ENCODE measurements around the gene ST6GALNAC4.

Gene ST6GALNAC4

DNA sequence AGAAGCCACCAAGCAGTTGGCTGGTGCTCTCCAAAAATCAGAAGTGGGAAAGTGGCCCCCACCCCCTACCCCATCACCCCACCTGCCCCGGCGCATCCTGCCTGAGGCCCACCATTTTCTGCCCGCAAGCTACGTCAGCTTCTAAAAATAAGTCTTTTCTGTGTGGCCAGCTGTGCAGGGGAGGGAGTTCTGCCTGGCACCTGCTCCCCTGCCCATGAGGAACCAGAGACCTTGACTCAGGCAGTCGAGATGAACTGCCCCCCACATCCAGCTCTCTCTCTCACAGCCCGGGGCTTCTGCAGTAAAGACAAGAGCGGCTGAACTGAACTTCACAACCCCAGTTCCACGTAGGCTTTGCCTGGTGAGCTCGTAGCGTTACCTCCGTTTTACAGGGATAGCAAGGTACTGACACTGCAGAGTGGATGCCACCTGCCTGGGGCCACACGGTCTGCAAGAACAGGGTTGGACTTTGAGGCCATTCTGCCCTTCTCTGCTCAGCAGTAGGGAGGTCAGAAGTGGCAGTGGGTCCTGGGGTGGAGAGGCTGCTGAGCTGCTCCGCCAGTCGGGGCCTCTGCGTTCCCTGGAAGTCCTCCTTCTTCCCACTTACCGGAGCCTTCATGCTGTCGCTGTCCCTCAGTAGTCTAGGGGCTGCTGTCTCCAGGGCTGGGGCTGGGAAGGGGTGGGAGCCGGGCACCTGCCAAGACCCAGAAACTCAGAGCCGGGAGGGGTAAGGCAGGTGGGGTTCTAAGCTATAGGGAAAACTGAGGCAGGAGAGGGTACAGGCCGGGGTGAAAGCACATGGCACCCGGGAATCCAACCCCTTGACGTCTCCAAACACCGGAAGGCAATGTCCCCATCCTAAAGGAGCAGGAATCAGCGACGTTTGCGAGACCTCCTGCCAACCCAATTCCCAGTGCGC lies 781 bp downstream of the ST6GALNAC4 start:
- DNase-seq (ENCODE audit: low read depth in 1 of 2, low spot score in 1 of 2) = no peak

DNA sequence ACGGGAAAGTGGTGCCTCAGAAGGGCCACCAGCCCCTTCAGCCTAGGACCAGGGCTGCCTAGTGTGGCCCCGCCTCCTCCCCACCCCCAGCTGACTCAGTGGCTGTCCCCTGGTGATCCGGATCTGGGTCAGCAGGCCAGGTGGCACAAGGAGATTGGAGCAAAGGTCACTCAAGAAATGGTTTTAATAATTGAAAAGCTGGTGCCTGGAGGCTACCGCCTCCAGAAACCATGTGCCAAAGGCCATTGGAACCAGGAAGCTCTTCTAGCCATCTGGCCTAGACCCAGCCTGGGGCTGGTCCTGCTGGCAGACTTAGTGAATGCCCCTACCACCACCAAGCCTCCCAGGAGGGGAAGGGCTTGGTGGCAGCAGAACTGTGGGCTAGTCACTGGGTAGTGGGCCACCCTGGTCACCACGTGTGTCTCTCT lies 1.5 kb downstream of the ST6GALNAC4 start:
- no peak for DNase-seq (ENCODE audit: low read depth in 1 of 2, low spot score in 1 of 2)

DNA sequence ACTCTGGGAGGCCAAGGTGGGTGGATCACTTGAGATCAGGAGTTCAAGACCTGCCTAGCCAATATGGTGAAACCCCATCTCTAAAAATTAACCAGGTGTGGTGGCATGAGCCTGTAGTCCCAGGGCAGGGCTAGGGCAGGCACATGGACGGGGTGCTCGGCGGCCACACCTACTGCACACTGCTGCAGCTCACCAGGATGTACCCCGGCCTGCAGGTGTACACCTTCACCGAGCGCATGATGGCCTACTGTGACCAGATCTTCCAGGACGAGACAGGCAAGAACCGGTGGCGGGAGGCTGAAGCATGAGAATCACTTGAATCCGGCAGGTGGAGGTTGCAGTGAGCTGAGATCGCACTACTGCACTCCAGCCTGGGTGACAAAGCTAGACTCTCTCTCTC lies 3.2 kb downstream of the ST6GALNAC4 start:
- DNase-seq (ENCODE audit: low read depth in 1 of 2, low spot score in 1 of 2) = no peak

DNA sequence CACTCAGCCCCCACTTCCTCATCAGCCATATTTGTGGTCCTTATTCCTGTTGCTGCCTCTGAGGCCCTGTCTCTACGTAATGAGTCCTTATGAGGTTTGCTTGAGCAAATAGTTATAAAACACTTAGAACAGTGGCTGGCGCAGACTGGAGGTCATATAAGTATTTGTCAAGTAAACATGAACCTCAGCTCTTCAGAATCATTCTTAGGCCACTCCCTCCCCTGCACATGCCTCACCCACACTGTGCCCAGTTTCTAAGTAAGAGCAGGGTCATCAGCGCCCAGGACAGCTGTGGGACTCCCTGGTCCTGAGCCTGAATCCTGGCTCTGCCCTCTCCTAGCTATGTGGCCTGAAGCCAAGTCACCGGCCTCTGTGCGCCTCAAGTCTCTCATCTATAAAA lies 4.0 kb downstream of the ST6GALNAC4 start:
- DNase-seq (ENCODE audit: low read depth in 1 of 2, low spot score in 1 of 2) = no peak

DNA sequence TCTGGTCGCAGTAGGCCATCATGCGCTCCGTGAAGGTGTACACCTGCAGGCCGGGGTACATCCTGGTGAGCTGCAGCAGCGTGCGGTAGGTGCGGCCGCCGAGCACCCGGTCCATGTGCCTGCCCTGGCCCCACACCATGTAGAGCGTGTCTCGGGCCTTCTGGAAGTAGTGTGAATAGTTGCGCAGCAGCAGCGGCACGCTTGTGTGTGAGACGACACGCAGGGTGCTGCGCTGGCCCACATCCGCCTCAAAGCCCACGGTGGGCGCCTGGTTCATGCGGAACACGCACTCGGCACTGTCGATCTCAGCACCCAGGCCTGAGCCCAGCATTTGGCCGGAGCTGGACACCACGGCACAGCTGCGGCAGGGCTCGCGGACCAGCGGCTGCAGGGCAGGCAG lies 4.5 kb downstream of the ST6GALNAC4 start:
- no peak for DNase-seq (ENCODE audit: low read depth in 1 of 2, low spot score in 1 of 2)

DNA sequence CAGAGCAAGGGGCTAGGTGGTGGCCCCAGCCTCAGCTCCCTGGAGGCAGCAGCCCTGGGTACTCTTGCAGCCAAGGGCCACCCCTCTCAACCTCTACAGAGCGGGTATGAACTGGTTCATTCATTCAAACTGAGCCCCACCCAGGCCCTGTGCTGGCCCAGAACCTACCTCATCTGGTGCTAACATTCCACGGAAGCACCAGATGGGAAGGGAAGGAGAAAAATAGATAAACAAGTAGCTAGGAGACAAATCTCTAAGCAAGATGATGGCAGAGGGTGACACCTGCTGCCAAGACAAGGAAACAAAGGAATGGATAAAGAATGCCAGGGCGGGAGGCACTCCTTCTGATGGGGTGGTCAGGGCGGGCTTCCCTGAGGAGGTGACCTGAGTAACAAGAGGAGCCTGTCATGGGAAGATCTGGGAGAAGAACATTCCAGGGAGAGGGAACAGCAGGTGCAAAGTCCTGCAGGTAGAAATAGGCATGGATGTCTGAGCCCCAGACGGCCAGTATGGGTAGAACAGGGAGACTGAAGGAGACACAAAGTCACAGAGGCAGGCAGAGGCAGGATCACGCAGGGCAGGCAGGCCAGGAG lies 6.1 kb downstream of the ST6GALNAC4 start:
- DNase-seq (ENCODE audit: low read depth in 1 of 2, low spot score in 1 of 2) = no peak

DNA sequence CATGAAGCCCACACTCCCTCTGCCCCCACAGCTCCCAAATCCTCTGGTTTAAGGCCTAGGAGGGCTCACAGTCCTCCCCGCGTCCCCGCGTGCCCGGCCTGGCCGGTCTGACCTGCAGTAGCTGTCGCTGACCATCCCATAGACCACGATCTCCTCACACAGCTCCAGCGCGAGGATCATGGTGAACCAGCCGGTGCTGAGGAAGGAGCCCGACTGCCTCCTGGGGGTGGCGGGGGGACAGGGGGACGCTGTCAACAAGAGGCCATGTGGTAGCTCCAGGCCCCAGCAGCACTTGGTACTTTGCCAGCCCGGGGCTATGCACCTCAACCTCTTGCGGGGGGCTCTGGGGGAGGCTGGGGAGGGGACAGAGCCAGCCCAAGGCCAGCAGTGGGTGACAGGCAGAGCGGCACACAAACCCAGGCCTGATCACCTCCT lies 7.0 kb downstream of the ST6GALNAC4 start:
- no peak for DNase-seq (ENCODE audit: low read depth in 1 of 2, low spot score in 1 of 2)

DNA sequence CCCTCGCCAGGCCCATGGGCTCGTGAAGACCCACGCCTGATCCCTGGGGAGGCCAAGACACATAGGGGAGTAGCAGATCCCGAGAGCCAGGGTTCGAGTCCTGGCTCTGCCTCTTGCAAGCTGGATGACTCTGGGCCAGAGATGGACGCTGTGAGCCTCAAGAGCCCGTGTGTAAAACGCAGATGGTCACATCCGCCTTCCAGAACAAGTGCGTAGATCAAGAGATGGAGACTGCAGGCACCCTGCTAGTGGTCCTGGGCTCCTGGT lies 8.2 kb downstream of the ST6GALNAC4 start:
- DNase-seq (ENCODE audit: low read depth in 1 of 2, low spot score in 1 of 2) = no peak

DNA sequence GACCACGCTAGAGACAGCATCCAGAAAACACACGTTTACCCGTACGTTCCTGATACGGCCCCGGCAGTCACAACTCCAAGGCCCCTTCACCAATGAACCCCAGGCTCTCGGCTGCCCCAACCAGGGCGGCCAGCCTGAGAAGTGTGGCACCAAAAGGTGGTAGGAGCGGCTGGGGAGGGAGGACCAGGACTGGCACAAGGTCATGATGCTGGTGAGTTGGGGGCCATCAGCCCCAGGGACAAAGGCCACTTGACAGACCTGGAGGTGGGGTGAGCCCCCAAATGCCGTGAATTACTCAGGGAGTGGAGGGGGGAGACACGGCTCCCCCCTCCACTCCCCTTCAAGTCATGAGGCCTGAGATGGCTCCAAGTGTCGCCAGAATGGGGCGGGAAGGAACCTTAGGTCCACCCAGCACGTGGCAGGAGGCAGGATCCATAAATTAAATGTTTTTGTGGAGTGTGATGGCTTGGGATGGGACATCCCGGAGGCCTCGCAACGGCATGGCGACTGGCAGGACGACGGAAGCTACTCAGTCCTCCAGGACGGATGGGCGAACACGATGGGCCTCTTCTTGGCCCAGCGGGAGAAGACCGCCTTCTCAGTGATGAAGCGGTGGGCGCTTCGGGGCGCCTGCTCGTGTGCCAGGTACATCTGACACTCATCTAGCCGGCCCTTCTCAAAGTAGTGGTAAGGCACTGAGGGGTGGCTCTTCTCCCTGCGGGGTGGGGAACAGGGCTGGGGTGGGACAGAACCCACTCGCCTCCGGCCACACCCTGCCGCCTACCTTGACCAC lies 8.8 kb downstream of the ST6GALNAC4 start:
- DNase-seq (ENCODE audit: low read depth in 1 of 2, low spot score in 1 of 2) = no peak

DNA sequence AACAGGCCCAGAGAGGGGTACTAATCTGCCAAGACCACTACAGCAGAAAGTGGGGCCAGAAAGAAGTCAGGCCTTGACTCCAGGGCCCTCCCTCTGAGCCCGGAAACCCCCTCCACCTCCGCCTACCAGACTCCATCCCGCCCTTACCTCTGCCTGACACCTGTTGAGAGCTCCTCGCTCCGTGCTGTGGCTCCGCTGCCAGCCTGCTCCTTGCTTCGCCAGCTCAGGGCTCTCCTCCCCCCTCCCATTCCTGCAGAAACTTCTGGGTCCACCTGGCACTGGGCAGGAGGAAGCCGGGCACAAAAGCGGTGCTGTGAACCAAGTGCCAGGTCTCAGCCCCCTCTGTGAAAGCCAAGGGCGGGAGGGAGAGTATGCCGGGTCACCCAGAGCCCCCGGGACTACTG lies 11.1 kb downstream of the ST6GALNAC4 start:
- DNase-seq (ENCODE audit: low read depth in 1 of 2, low spot score in 1 of 2) = peak; percentile 45 to 52

DNA sequence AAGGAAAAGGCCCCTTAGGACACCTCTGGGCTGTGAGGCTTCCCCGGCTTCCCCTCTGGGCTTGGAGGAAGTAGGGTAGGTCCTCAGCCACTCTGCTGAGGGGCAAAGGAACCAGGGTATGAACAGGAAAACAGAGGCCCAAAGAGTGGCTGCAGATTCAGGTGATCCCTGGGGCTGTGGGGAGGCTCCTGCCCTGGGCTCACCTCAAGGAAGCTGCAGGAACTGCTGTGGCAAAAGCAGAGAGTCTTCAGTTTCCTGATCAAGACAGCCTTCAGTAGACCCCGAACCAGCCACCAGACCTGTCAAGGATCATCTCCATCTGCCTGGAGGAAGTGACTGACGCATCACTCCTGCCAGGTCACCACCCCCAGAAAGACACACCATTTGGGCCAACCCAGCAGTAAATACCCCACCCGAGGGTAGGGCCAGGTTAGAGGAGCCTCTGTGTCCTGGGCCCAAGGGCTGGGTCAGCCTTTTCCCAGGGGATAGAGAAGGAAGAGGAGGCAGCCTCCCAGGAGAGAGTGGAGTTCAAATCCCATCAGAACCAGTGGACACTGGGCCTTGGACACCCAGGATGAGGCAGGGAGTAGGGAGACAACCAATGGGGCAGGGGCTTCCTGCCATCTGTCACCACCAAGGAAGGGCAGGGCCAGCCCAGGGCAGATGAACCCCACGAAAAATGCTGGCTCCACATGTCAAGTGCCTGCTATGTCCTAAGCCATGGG lies 11.7 kb downstream of the ST6GALNAC4 start:
- peak in 1 of 2 donors; percentile 44 for DNase-seq (ENCODE audit: low read depth in 1 of 2, low spot score in 1 of 2)

DNA sequence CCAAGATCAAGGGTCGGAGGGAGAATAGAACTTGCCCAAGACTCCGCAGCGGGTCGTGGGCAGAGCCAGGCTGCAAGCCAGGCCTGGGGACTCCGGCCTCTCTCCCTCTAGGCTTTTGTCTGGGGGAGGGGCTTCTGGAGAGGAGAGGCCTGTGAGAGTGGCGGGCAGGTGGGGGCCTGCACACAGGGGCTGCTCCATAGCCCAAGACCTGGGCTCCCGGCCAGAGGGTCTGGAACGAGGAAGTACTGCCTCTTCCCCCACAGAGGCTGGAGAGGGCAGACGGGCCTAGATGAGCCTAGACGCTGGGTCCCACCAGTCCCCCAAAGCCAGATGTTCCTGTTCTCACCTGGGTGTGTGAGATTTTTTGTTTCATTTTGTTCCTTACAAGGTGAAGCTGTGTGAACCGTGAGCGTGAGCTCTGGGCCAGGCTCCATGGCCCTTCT lies 12.3 kb downstream of the ST6GALNAC4 start:
- no peak for DNase-seq (ENCODE audit: low read depth in 1 of 2, low spot score in 1 of 2)

DNA sequence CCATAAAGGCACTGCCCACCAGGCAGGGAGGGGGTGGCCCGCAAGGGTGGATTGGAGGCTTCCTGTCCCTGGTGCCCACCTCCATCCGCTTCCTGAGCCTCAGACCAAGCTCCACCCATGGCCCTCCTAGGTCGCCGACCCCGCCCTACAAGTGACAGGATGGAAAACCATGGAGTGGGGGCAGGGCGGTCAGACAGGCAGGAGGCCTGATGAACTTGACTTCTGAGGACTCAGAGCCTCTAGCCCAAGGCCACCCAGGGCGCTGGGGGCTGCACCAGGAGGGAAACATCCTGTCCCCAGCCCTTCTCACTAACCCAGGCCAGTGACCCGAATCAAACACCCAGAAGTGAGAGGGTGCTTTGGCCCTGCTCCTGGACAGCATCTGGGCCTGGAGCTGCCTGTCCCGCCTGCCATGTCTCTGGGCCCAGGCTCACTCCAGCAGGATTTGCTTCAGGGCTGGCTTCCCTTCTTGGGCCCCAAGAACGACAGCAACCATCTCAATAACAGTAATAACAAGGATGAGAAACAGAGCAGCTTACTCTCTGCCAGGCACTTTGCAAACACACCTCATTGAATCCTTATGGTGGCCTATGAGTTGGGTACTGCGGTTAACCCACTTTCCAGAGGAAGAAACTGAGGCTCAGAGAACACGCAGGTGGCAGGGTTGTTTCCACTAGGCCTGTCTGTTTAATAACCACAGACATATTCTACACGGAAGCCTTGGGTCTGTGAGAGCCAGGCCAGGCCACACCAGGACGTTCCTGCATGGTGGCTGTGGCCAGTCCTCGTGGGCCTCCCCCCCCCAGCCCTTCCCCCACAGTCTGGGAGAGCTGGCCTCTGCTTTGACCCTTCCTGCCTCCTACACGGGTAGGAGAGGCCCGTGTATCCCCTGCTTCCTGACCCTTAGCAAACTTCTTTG lies 13.0 kb downstream of the ST6GALNAC4 start:
- peak; percentile 45 to 51 for DNase-seq (ENCODE audit: low read depth in 1 of 2, low spot score in 1 of 2)

DNA sequence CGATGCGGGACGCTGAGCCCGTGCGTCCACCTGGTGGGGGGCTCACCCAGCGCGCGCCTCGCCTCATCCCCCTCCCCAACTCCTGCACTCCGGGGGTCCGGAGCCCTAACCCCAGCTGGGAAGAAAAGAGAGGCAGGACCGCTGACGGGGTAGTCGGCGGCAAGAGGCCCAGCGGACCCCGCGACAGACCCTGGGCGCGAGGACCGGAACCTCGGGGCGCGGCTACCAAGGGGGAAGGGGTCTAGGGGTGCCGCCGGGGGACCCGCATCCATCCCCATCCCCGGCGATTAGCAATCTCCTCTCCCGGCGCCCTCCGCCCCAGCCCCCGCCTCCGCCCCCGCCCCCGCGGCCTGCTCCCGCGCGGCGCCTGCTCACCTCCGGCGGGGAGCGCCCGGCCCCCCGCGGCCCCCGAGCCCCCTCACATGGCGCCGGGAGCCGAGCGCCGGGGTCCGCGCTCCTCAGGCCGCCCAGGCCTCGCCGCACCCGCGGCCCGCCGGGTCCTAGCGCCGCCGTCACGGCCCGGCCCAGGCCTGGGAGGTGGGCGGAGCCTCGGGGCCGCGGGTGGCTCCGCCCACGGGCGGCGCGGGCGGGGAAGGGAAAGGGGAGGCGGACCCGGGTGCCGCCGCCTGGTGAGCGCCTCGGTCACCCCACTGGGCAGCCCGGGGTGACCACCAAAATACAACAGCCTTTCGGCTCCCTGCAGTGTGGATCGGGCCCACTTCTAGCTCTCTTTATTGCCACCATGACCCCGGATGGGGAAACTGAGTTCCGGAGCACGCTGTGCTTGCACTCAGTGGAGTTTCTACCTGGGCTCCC lies 17.5 kb downstream of the ST6GALNAC4 start, which contains the start of gene ST6GALNAC6:
Gene ST6GALNAC6, minus strand, starts transcription at position 476 of the 816 bp plus-strand sequence. CDS start 1,622 bp downstream, outside the sequence.
- peak; percentile 46 to 73 for DNase-seq (ENCODE audit: low read depth in 1 of 2, low spot score in 1 of 2)

DNA sequence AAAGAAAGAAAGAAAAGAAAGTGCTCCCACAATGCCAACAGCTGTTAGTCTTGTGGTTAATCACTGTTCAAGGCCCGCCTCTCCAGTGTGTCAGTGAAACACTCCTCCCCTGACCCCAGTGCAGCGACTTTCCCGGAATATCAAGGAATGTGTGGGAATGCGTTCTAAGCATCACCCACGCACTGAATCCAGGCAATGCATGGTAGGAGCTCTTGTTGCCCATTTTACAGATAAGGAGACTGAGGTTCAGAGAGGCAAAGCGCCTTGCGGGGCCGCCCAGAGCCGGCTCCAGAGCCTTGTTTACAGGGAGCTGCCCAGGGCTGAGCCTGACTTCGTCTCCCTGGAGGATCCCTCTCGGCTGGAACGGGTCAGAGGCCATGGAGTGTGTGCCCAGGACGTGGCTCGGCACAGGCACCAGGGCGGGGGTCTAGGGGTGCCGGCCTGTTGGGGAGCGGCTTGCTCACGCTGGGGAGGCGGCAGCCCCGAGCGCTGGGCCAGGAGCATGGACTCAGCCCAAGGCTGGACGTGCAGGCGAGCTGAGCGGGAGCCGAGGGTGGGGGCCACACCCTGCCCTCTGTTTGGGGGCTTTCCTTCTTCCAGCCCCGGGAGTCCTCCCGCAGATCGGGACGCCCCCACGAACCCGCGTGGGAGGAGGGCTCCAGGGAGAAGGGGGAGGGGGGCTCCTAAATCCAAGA lies 18.3 kb downstream of the ST6GALNAC4 start:
- no peak for DNase-seq (ENCODE audit: low read depth in 1 of 2, low spot score in 1 of 2)

DNA sequence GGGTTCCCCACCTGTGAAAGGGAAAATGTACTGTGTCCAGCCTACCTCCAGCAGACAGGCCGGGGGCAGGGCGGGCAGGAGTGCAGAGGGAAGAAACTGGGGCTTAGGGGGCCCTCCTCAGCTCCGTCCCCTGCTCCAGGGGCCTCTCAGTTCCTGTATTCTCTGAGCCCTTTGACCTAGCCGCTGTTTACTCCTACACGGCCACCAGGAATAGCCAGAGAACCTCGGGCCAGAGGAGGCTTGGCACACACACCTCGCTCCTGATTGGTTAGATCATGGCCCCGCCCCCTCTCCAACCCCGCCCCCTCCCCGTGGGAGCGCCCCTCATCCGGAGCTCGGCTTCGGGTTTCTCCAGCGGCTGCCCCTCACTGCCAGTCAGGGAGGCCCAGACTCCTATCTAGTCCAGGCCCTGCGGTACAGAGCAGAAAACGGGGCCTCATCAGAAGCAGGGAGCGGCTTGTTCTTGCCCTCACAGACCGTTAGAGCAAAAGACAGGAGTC lies 19.6 kb downstream of the ST6GALNAC4 start:
- DNase-seq (ENCODE audit: low read depth in 1 of 2, low spot score in 1 of 2) = no peak

DNA sequence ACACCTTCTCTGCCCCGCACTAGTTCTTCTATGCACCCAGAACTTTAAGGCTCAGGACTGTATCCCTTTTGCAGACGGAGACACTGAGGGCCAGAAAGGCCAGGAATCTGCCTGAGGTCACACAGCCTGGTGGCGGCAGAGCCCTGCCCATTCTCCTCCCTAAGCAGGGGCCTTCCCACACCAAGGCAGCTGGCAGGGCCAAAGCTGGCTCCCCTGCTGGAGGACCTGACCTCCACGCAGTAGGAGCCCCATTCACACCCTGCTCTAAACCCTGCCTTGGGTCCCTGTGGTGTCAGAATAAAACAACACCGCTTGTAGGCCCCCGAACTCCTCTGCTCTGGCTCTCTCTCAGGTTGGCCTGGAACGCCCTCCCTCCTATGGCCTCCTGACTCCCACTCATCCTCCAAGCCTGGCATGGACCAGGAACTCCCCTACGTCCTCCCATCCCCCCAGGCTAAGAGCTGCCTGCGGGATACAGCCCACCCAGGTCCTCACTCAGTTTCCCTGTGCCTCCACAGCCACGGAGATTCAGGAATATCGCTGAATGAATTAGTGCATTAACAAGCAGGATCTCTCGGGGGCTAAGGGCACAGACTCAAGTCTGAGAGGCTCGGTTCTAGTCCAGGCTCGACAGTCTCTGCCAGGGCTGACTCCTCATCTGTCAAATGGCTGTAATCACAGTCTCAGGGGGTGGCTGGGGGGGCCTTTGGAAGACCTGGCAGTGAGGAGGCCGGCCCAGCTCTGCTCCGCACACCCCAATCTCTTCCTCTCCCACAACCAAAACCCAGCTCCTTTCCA lies 20.2 kb downstream of the ST6GALNAC4 start:
- DNase-seq (ENCODE audit: low read depth in 1 of 2, low spot score in 1 of 2) = no peak

DNA sequence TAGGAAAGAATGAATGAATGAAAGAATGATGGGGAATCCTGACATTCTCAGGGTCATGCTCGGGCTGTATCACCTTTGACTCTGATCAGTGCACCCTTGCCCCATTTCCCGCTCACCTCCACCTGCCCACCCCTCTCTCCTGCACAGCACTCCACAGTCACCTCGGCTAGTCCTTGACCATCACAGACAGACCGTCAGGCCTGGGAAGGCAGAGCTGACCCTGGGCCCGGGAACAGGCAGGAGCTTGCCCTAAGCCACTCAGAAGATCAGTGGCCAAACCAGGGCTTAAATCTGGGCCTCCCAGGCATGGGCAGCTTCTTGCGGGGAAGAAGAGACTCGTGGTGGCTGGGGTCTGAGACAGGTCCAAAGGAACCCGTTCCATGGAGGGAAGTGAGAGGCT lies 21.0 kb downstream of the ST6GALNAC4 start:
- no peak for DNase-seq (ENCODE audit: low read depth in 1 of 2, low spot score in 1 of 2)

Data from stimulated activated CD4-positive, alpha-beta T cell treated with anti-CD3 and anti-CD28 coated beads, Interleukin-15, amount 100 ng/mL, for 1 hour (primary cell).